Fibroblast of peridontal ligament (primary cell): ENCODE results near the gene NUDT14.

Experiments
- DNase-seq: peaks from one replicate; pipeline ENCODE4 v3.0.0-alpha.2; 2010; ENCODE audit errors: extremely low read depth

NUDT14 gene

DNA sequence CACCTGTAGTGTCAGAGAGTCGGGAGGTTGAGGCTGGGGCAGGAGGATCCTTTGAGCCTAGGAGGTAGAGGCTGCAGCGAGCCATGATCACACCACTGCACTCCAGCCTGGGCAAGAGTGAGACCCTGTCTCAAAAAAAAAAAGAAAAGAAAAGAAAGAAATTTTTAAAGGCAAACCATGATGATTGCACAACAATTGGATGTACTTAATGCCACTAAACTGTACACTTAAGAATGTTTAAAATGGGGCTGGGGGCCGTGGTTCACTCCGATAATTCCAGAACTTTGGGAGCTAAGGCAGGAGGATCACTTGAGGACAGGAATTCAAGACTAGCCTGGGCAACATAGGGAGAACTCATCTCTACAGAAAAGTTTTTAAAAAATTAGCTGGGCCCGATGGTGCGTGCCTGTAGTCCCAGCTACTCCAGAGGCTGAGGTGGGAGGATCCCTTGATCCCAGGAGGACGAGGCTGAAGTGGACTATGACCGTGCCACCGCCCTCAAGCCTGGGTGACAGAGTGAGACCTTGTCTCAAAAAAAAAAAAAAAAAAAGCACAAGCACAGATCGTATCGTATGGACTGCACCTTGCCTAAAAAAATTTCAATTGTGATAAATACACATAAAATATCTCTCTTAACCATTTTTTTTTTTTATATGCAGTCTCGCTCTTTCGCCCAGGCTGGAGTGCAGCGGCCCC is 45.3 kb downstream of the NUDT14 start:
- DNase-seq, result no peak

DNA sequence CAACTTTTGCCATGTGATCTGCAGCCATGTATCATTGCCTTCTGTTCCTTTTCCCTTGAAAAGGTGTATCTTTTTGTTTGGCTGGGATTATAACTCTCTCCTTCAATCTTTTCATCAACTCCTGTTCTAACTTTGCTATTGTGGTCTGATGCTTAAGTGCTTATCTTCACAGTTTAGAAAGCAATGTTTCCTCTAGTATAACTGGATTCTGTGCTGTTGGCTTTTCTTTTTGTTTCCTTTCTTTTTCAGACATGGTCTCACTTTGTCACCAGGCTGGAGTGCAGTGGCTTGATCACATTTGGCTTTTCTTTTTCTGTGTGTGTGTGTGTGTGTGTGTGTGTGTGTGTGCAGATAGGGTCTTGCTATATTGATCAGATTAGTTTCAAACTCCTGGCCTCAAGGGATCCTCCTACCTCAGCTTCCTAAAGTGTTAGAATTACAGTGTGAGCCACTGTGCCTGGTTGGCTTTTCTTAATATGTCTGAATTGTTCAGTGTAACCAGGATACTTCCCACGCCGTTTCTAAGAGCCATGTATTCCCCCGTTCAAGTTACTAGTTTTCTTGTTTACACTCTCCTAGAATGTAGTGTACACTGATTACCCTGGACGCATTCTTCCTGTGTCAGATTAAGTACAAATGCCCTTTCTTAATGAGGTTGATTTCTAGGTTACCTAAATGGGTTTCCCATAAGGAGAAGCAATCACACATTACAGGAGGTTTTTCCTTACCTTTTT is 48.0 kb downstream of the NUDT14 start:
- DNase-seq, result no peak

DNA sequence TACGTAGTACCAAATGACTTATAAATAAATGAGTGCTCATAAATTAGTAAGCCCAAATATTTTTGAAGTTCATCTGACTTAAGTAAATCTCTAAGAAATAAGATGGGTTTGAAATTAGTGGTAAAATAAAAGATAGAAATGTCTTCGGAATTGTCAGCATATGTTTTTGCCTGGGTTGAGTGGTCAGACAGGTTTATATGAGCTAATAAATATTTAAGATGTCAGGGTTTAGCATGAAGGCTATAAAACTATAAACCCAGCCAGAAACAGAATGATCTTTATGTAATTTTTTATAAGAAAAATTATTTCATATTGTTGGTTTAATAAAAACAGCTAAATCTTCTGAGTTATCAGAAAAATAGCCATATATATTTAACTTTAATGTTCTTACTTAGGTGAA is 49.9 kb downstream of the NUDT14 start:
- no peak for DNase-seq

DNA sequence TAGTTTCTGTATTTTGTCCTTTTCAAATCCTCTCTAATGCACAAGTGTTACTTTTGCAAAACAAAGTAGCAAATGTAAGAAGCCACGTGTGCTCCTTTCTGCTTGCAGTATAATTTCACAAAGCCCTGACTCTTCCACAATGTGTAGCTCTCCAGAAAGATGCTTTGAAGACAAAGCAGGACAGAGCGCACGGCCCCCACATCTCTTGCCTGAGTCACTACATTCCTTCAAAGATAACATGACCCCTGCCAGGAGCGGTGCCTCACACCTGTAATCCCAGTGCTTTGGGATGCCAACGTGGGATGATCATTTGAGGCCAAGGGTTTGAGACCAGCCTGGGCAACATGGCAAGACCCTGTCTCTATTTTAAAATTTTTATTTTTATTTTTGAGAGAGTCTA is 53.1 kb downstream of the NUDT14 start:
- DNase-seq, result no peak

DNA sequence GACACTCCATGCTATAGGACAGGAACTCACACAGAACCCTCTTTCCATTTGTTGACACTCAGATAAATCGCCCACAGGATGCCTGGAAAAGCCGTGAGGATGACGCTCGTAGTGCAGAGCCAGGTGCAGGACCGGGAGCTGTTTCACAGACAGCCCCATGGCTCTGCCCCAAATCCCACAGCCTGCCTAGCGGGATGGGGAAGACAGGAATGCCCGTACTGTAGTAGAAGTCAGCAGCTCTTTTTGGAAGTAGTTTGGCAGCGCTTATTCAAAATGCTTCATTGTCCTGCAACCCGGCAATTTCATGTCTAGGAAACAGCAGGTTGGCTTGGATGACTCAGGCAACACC is 54.2 kb downstream of the NUDT14 start:
- DNase-seq, result no peak

DNA sequence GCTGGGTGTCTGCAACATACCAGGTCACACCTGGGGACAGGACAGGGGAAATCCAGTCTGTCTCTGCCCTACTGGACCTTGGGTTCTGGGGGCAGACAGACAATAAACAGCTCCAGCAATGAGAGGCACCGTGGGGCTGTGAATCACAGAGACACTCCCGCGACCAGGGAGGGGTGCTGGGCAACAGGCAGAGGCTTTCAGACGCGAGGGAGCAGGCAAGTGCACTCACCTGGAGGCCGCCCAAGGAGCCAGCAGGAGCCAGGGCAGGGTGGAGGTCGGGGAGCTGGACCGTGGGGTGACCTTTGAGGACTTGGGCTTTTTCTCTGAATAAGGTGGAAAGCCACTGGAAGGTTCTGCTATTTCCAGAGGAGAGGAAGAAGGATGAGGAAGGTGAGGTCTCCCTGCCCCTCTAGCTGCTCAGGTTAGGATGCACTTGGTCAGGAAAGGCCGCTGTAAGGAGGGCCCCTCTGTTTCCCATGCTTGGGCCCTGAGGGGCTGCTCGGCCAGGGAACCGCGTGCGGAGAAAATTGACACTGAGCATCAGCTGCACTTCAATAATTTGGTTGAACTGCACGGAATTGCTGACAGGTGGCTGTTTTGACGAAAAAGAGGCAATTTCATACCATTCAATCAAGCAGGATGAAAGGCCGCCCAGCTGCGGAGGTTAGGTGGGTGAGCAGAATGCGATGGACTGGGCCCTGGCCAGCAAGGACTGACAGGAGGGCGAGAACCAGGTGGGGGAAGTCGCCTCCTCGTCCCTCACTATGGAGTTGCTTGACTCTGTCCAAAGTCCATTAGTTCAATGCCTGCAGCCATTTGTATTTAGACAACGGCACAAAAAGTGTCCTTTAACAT is 54.8 kb downstream of the NUDT14 start:
- DNase-seq, result no peak

DNA sequence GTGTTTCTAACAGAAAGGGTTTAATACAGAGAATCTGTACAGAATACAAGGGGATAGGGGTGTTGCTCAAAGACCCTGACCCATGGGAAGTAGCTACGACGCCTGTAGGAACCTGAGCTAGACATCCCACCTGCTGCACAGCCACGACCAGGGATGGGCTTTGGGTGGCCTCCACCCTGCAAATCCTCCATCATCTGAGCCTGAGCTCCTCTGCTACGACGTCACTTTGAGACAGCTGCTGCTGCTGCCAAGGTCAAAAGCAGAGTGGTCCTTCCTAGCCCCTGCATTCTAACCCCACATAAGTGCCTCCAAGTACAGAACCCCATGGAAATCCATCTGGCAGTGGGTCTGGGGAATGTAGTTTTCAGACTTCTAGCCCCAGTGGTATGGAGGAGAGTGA is 56.3 kb downstream of the NUDT14 start:
- DNase-seq, result no peak

DNA sequence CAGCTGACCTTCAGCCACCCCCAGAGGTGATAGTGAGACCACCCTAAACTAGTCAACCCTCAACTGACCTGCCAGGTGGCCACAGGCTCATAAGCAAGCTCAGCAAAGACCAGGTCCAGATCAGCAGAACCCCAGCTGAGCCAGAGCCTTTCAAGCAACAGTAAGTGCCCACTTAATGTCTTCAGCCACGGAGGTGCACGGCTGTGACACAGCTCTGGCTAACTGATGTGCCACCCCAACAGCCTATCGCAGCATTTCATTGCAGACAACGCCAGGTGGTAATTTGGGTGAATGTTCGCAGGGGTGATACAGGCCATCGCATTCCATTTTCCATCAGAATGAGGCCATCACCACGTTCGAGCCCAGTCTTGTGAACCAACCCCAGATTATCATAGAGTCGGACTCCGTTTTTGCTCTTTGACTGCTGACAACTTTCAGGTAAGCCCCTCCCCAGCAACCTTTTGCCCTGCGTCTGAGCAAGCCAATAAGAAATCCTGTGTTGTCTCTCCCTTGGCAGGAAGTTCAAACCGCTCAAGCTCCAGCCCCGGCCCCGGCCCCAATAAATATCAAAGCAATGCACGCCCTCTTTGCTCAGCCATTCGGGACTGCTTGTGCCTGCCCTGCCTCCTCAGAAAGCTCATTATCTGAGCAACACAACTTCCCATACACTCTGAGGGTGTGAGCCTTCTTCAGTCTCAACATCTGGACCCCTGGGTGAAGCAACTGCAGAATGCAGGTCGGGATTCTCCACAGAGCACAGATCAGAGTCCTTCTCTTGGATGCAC is 56.9 kb downstream of the NUDT14 start:
- no peak for DNase-seq

DNA sequence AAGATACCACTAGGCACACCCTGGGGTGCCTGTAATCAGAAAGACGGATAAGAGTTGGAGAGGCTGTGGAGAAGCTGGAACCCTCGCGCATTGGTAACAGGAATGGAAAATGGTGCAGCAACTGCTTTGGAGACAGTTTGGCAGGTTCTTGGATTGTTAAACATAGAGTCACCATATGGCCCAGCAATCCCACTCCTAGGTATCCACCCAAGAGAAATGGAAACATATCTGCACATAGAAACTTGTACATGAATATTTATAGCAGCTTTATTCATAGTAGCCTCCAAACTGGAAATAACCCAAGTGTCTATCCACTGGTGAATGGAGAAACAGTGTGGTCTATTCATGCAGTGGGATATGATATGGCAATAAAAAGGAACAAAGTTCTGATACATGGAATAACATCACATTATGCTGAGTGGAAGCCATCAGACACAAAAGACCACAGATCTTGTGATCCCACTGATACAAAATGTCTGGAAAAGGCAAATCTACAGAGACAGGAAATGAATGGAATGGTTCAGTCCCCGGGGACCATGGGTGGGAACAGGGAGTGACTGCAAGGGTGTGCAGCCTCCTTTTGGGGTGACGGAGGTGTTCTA is 57.9 kb downstream of the NUDT14 start:
- DNase-seq, result no peak
